ENCODE results near the gene SNX19.
"Not testable (repeated sequence)": the region's sequence is repeated elsewhere in the genome, so short reads cannot be mapped to it uniquely, and the experiment has no call there.

The SNX19 gene, protein sequence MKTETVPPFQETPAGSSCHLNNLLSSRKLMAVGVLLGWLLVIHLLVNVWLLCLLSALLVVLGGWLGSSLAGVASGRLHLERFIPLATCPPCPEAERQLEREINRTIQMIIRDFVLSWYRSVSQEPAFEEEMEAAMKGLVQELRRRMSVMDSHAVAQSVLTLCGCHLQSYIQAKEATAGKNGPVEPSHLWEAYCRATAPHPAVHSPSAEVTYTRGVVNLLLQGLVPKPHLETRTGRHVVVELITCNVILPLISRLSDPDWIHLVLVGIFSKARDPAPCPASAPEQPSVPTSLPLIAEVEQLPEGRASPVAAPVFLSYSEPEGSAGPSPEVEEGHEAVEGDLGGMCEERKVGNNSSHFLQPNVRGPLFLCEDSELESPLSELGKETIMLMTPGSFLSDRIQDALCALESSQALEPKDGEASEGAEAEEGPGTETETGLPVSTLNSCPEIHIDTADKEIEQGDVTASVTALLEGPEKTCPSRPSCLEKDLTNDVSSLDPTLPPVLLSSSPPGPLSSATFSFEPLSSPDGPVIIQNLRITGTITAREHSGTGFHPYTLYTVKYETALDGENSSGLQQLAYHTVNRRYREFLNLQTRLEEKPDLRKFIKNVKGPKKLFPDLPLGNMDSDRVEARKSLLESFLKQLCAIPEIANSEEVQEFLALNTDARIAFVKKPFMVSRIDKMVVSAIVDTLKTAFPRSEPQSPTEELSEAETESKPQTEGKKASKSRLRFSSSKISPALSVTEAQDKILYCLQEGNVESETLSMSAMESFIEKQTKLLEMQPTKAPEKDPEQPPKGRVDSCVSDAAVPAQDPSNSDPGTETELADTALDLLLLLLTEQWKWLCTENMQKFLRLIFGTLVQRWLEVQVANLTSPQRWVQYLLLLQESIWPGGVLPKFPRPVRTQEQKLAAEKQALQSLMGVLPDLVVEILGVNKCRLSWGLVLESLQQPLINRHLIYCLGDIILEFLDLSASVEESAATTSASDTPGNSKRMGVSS

DNA sequence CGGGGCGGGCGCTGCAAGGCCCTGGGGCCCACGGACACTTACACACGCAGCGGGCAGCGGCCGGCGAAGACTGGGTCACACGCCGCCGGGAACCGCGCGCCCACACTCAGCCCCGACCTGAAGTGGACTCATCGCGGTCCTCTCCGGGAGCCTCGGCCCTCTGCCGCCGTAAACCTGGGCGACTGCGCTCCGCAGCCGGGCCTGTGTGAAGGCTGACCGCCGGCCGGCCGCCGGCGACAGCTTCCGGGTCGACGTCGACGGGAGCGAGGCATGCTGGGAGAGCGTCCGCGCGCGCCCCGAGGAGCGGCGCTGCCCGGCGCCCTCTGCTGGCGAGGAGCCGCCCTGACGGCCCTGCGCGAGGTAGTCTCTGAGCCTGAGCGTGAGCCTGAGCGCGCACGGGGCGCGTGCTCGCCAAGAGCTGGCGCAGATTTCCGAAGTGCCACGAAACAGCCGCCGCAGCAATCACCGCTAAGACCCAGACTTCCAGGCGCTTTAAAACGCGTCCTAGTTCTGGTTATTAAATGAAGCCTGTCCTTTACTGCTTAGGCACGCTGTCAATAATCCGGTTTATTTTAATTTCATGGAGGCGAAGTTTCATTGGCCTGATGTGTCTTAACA, at the start of gene SNX19:
Gene SNX19, minus strand, starts transcription at position 242 of the 618 bp plus-strand sequence. CDS start 540 bp downstream, outside the sequence.
- peak; percentile 80 to 84 for DNase-seq (ENCODE audit: low read depth in 2 of 2)

DNA sequence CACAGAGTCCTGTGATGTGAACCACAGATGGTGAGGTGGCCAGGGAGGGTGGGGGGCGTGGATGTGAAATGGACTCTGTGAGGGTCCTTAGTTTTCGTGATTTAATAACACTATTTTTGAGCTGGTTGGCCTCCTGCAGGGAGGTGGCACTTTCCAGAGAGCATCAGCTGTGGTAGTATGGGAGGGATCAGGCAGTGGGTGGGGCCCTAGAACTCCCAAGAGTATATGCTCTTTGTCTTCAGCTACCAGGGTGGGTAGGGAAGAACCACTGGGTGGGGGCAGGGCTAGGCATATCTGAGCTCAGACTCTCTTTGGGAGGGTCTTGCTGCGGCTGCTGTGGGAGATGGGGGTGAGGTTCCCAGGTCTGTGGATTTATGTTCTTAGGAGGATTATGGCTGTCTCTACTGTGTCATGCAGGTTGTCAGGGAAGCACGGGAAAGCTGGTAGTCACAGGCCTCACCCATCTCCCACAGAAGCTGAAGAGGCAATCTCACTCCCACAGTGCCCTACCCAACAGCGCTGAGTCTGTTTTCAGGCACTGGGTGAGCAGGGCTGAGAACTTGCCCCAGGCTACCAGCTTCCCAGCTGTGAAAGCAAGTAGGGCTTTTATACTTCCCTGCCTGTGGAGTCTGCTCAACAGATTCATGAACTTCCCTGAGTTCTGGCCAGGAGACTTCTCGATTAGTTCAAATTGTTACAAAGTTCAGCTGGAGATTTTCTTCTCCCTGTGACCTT, 47.9 kb upstream of the SNX19 start:
- no peak for DNase-seq (ENCODE audit: low read depth in 2 of 2)

DNA sequence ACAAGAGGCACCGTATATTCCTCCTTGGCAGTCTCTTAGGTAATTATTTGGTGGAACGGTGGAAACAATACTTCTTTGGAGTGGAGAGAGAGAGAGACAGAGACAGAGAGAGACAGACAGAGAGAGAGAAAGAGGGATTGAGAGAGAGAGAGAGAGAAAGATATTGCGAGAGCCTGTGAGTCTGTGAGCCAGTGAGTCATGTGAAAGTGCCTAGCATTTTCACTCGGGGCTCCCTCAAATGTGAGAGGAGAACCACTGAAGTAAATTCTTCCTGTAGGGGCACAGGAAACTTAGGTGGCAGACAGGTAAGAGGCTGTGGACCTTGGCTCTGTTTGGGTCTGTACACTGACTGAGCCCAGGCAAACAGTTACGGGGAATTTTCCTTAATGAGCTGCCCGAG, 31.6 kb upstream of the SNX19 start:
- DNase-seq (ENCODE audit: low read depth in 2 of 2) = no peak

DNA sequence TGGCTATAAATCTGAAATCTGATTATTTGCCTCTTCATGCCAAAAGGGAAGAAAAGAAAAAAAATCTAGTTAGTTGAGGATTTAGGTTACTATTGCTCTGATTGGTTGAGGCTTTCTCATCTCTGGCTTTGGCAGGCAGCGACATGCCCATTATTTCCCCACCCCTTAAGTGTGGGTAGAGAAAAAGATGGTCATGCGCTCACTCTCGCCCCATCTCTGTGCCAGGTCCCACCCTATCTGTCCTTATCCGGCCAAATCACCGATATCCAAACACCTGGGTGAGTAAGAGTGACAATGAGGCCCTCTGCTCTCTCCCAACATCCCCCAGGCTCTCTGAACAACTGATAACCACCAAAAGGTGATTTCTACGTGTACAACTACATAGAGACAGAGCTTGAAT, 31.2 kb upstream of the SNX19 start:
- no peak for DNase-seq (ENCODE audit: low read depth in 2 of 2)

DNA sequence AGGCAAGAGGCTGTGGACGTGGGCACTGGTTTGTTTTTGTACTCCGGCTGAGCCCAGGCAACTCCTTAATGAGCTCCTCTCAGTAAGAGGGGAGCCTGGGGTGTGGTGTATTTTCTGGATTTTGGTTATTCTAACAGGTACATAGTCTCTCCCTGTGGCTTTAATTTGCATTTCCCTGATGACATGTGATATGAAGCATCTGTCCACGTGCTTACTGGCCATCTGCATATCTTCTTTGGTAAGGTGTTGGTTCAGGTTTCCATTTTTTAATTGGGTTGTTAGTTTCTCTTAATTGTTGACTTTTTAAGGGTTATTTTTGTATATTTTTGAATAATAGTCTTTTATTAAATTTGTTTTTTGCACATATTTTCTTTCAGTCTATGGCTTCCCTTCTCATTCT, 30.8 kb upstream of the SNX19 start:
- DNase-seq (ENCODE audit: low read depth in 2 of 2) = no peak

DNA sequence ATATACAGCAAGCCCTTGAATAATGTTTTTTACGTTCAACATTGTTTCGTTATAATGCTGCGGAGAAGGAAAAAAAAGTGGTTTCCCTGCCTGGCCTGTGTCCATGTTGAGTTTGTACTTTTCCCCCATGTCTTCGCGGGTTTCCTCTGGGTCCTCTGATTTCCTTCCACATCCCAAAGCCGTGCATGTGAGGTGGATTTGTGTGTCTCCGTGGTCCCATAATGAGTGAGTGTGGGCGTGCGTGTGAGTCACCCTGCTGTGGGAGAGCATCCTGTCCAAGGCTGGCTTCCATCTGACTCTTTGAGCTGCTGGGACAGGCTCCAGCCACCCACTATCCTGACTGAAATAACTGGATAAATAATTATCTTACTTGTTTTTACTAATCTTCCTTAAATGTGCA, 29.6 kb upstream of the SNX19 start:
- DNase-seq (ENCODE audit: low read depth in 2 of 2) = no peak

DNA sequence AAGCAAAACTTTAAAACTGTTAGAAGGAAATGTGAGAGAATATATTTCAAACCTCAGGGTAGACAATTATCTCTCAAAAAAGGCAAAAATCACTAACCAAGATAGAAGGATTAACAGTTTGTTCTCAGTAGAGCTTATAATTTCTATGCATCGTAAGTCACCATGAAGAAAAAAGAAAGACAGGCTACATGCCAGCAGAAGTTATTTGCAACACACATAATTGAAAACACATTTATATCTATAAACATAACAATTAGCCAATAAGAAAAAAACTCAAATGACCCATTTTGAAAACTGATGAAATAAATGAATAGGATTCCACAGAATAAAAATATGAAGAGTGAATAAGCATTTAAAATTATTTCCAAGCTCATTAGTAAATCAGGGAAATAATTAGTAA, 24.4 kb upstream of the SNX19 start:
- DNase-seq (ENCODE audit: low read depth in 2 of 2) = no peak

DNA sequence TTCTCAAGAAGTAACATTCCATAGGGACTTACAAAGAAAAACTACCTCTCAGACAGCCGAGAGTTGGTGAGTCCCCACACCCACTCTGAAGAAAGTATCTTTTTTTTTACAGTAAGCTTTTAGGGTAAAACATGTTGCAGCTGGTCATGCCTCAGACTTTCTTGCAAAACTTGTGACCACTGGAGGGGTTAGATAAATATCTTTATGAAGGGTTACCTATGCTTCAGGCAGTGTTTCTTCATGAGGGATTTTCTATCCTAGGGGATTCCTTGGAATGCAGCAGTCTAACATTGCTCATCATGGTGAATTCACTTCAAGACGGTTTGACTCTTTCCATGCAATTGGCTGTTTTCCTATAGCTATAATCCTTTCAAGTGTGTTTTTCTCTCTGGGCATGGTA, 20.8 kb upstream of the SNX19 start:
- no peak for DNase-seq (ENCODE audit: low read depth in 2 of 2)

DNA sequence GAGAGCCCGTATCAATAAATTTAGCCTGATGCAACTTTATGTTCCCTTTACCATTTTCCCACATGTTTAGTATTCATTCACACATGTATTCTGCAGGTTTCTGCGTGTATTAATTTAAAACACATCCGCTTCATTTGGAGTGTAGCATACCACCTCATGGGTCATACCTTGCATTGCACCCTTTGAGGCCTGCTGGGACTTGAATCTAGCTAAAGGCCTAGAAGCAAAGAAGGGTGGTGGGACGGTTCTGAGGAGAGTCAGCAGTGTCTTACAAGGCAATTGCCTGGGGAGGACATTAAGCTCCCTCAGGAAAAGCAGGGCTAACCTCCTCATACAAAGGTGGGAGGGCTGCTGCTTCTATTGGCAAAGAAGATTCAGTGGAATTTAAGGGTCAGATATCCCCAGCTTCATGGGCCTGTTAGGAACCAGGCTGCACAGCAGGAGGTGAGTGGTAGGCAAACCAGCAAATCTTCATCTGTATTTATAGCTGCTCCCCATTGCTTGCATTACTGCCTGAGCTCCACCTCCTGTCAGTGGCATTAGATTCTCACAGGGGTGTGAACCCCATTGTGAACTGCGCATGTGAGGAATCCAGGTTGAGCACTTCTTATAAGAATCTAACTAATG, 15.9 kb upstream of the SNX19 start:
- no peak for DNase-seq (ENCODE audit: low read depth in 2 of 2)

DNA sequence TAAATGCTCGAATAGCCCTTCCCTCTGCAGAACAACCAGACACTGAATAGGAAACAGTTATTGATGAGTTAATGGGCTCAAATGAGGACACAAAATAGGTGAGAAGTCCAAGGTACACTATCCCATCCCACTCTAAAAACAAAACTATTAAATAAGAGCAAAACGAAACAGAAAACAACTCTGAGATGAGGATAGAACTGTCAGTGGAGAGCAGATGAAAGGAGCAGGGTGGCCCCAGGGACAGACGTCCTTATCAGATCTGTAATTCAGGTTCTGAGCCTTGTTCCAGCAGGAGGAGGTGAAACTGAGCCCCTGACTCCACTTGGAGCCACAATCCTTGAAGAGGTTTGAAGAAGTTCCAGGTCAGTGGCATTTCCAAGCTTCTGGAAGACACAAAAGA, 8.5 kb upstream of the SNX19 start:
- no peak for DNase-seq (ENCODE audit: low read depth in 2 of 2)

DNA sequence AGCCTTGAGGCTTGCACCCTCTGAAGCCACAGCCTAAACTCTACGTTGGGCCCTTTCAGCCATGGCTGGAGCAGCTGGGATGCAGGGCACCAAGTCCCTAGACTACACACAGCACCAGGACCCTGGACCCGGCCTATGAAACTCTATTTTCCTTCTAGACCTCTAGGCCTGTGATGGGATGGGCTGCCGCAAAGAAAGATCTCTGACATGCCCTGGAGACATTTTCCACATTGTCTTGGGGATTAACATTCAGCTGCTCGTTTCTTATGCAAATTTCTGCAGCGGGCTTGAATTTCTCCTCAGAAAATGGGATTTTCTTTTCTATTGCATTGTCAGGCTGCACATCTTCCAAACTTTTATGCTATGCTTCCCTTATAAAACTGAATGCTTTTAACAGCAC, 4.3 kb upstream of the SNX19 start:
- DNase-seq (ENCODE audit: low read depth in 2 of 2) = not testable (repeated sequence)

DNA sequence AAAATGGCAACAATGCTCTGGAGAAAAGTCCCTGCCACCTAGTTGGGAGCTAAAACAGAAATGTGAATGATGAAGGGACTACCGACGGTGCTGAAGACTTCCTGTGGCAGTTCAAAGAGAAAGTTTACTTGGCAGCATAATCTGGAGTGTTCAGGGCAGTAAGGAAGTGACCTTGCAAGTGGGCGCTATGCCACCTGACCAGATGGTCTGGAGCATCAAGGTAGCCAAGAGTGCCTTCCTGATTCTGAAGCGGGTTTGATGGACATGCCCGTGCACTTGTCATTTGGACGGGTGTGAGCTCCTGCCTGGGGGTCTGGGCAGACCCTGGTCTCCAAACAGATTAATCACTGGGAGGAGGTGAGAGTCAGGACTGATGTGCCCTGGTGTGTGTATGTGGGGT, 1.8 kb upstream of the SNX19 start:
- no peak for DNase-seq (ENCODE audit: low read depth in 2 of 2)

DNA sequence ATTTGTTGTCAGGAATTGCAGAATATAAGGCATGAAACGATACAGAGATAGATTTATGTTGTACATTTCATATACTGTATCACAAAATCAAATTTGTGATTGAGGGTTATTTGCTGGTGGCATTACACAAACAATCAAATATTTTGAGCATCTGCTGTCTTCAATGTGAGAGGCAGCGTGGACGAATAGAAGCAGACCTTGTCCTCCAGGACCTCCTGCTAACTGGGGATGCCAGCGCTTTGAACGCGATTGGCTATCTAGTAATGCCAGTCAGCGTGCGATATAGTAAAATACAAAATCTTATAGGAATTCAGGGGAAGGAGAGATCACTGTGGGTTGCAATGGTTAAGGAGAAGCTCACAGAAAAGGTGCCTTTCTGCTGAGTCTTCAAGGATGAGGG, 631 bp upstream of the SNX19 start:
- no peak for DNase-seq (ENCODE audit: low read depth in 2 of 2)

DNA sequence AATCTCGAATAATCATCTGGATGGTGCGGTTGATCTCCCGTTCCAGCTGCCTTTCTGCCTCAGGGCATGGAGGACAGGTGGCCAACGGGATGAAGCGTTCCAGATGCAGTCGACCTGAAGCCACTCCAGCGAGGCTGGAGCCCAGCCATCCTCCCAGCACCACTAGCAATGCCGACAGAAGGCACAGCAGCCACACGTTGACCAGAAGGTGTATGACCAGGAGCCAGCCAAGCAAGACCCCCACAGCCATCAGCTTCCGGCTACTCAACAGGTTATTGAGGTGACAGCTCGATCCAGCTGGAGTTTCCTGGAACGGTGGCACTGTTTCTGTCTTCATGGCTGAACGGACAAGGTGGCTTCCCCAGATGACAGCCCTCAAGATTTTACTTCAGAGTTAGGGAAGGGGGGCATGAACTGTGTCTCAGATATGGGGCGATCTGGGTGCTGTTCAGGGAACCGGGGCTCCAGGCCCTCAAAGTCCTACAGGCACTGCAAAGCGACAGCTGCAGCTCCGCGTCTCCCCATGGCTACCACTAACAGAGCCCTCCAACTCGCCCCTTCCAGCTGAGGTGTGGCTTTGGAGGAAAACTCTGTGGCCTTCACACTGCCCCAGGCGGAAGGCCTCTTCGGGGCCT, 559 bp downstream of the SNX19 start:
- no peak for DNase-seq (ENCODE audit: low read depth in 2 of 2)

DNA sequence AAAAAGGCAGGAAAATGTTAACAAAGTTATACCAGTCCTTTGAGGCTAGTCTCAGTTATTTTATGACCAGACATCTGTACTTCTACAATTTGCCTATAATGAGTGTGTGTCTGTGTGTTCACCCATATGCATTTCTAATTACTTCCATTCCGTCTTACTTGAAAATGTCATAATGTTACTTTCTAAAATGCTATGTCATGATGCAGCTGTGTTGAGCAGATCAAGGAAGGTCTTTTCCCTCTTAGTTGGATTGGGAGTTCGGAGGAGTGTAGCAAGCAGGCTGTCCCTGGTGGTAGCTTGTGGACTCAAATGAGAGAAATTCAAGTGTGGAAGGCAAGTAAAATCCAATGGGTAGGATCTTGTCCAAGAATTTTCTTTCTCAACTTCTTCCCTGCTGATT, 3.0 kb downstream of the SNX19 start:
- no peak for DNase-seq (ENCODE audit: low read depth in 2 of 2)

DNA sequence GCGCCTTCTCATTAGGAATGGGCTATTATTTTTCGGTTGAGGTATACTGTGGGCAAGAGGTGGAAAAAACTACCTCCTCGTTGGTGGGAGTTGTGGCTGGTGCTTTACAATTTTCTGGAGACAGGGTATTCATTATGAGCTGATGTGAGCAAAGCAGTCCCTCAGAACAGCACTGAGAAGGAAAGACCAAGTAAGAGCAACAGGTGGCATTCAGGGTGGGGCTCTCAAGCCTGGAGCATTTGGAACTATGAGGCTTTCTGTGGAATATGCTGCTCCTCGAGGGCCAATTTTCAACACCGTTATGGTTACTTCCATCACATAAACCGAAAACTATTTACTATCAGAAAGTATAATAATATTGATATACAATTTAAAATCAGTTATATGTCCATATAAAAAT, 3.7 kb downstream of the SNX19 start:
- DNase-seq (ENCODE audit: low read depth in 2 of 2) = no peak

DNA sequence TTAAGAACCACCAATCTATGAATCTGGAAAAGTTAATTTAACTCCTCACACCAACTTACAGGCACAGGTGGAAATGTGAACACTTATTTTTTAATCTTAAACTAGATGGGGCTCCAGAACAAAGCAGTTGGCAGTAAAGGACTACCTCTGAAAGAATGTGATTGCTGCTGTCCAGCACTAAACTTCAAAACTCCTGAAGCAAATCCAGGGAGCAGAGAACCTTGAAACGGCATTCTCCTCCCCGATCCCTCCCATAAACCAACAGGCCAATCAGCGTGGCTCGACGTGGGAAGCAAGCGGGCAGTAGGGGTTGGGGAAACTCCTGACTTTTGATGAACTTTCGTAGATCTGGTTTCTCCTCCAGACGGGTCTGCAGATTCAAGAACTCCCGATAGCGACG, 5.0 kb downstream of the SNX19 start:
- no peak for DNase-seq (ENCODE audit: low read depth in 2 of 2)

DNA sequence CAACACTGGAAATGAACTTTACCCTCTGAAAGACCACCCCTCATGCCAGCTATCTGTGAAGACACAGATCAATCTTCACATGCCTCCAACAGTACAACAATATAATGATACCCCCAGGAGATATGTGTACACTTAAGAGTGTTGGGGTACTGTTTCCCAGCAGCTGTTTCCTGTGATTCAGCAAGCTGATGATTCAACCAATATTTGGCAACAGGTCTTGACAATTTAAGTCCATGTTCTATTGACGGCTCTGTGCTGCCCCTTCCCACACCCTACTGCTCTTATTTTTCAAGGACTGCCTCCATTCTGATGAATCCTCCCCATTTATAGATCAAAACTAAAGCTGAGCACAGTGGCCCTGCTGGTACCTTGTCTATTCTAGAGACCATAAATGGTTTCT, 6.6 kb downstream of the SNX19 start:
- DNase-seq (ENCODE audit: low read depth in 2 of 2) = no peak

DNA sequence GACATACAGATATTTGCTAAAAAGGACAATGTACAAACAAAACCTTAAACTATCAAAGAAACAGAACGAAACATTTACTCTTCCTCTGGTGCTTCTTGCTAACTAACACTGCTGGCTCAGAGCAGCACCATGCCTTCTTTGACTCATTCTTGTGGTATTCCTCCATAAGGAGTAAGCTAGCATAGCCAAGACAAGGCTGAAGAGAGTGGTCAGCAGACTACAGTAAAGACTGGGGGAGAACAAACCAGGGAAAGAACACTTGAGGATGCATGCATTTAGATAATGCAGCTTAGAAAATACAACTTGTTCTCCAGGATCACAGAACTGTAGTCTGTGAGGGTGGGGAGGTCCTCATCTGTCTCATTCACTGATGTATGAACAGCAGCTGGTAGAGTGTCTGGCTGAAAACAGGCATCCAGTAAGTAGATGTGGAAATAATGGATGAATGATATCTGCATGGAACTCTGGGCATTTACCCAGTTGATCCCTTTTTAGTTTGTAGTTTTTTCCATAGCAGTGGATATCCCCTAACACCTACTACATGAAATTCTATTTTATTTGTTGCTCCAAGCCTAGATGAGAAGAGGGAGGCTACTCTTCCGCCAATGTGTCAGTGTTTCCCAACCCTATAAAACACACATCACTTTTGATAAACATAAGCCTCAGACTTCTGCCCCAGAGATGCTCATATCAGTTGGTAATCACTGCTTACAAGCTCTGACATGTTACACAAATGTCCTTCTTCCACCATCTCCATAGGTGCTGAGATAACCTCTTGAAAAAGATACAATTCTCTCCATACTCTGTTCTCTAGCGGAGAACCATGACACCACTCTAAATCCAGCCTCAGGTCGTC, 7.3 kb downstream of the SNX19 start:
- no peak for DNase-seq (ENCODE audit: low read depth in 2 of 2)

DNA sequence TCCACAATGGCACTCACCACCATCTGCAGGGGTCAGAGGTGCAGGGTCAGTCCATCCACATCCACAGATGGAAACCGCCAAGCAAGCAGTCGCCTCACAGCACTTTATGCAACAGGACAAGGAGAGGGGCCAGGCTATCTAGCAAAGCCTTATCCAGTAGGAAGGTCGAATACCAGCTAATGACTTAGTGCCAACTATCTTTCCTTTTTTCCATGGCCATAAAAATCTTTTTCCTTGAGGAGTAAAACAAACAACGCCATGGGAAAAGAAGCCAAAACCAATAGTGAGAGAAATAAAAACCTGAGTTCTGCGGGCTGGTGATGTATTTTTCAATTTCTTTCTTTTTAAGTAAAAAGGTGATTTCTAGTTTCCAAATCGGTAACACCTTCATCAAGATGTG, 8.2 kb downstream of the SNX19 start:
- no peak for DNase-seq (ENCODE audit: low read depth in 2 of 2)

All from activated CD4-positive, alpha-beta T cell treated with anti-CD3 and anti-CD28 coated beads for 24 hours (primary cell).